H1 (cell line): ENCODE measurements around the gene CALU. TPM values are rescaled to one million over a fixed set of nuclear protein-coding genes. Genes with fewer than 3 reads are reported as not detected.

Experiments
- CTCF ChIA-PET: fragments of 300-600 bp; sonication (Branson Sonifier 250); formaldehyde crosslinking; loops from one replicate; lab custom pipeline; 2021; ENCODE audit not compliant: partially characterized antibody; lab: Charles Lee
- POLR2A ChIA-PET: fragments of 300-600 bp; sonication (Branson Sonifier 250); formaldehyde crosslinking; loops from one replicate; lab custom pipeline; 2021; ENCODE audit warnings: inconsistent platforms; ENCODE audit not compliant: partially characterized antibody; lab: Charles Lee
- DNase-seq, 2 experiments: peaks; one replicate each; pipeline versions ENCODE4 v3.0.0 to v3.0.0-alpha.2; 2010 to 2022; ENCODE audit warnings: low spot score in 2 of 2, low read depth in 1 of 2, mixed read lengths in 1 of 2
- FAIRE-seq: peaks from 2 replicates; lab custom pipeline; 2011; peaks lifted over from hg19 to GRCh38; lab: Jason Lieb, UNC
- H2AFZ ChIP-seq: 2 replicates; pipeline ENCODE4 v1.8.1; 2012; ENCODE audit warnings: low read length, inconsistent platforms
- H2AK5ac ChIP-seq: 2 replicates; pipeline ENCODE4 v1.6.1; 2013; ENCODE audit warnings: low read depth, low read length
- H2BK120ac ChIP-seq: replicated peaks from 2 replicates; pipeline ENCODE3; 2013; ENCODE audit warnings: low read depth, low read length, inconsistent platforms
- H2BK12ac ChIP-seq: 2 replicates; pipeline ENCODE4 v1.6.1; 2013; ENCODE audit warnings: low read depth, low read length
- H2BK15ac ChIP-seq: 2 replicates; pipeline ENCODE4 v1.6.1; 2013; ENCODE audit warnings: low read length
- H2BK20ac ChIP-seq: 2 replicates; pipeline ENCODE4 v1.6.1; 2013; ENCODE audit warnings: low read length
- H2BK5ac ChIP-seq: 2 replicates; pipeline ENCODE4 v1.6.1; 2013; ENCODE audit warnings: low read depth, low read length
- H3K14ac ChIP-seq: 2 replicates; pipeline ENCODE4 v1.6.1; 2013; ENCODE audit warnings: inconsistent platforms; ENCODE audit not compliant: insufficient read length
- H3K18ac ChIP-seq: 2 replicates; pipeline ENCODE4 v1.6.1; 2013; ENCODE audit warnings: low read length; ENCODE audit errors: extremely low read depth
- H3K23ac ChIP-seq: 2 replicates; pipeline ENCODE4 v1.6.1; 2013; ENCODE audit warnings: inconsistent platforms; ENCODE audit not compliant: insufficient read length
- H3K23me2 ChIP-seq: 2 replicates; pipeline ENCODE4 v1.6.1; 2013; ENCODE audit warnings: low read depth, low read length
- H3K27ac ChIP-seq: 2 replicates; pipeline ENCODE4 v1.6.1; 2011; ENCODE audit warnings: low read depth, low read length, inconsistent platforms
- H3K27me3 ChIP-seq, 4 experiments: replicated peaks in 1 of 4; 1 replicate in 1 of 4; 2 replicates in 3 of 4; pipeline versions ENCODE4 v1.6.1 to v1.8.1; 2011 to 2013; ENCODE audit warnings: low read length in 3 of 4, mild to moderate bottlenecking in 3 of 4, inconsistent platforms in 2 of 4, mixed read lengths in 2 of 4, moderate library complexity in 1 of 4; ENCODE audit not compliant: control insufficient read depth in 3 of 4, insufficient read depth in 3 of 4; ENCODE audit errors: extremely low read depth in 1 of 4
- H3K36me3 ChIP-seq, 4 experiments: 2 replicates each; pipeline versions ENCODE4 v1.6.1 to v1.8.1; 2011 to 2013; ENCODE audit warnings: mild to moderate bottlenecking in 4 of 4, low read length in 3 of 4, moderate library complexity in 2 of 4, control low read depth in 1 of 4, inconsistent platforms in 1 of 4; ENCODE audit not compliant: insufficient read depth in 4 of 4, control insufficient read depth in 2 of 4
- H3K4ac ChIP-seq: replicated peaks from 2 replicates; pipeline ENCODE3; 2013; ENCODE audit warnings: low read length, low read depth, mixed read lengths, inconsistent platforms; ENCODE audit not compliant: insufficient read length
- H3K4me1 ChIP-seq, 4 experiments: replicated peaks in 1 of 4; 1 replicate in 1 of 4; 2 replicates in 3 of 4; pipeline versions ENCODE4 v1.6.1 to v1.8.1; 2011 to 2013; ENCODE audit warnings: low read length in 3 of 4, inconsistent platforms in 2 of 4, mixed read lengths in 1 of 4; ENCODE audit not compliant: insufficient read depth in 4 of 4, control insufficient read depth in 3 of 4
- H3K4me2 ChIP-seq, 2 experiments: 2 replicates each; pipeline versions ENCODE4 v1.6.1 to v1.8.1; 2011 to 2013; ENCODE audit warnings: low read depth in 2 of 2, low read length in 2 of 2, control low read depth in 1 of 2, inconsistent platforms in 1 of 2, mild to moderate bottlenecking in 1 of 2; ENCODE audit not compliant: insufficient read depth in 1 of 2
- H3K4me3 ChIP-seq, 4 experiments: fragments of 200-600, 300-600 bp in 1 of 4; sonication (generic), shearing (Covaris generic), sonication (Bioruptor Twin) in 1 of 4; 2 replicates each; pipeline versions ENCODE4 v1.5.1 to v1.8.1; 2011 to 2016; ENCODE audit warnings: low read length in 4 of 4, low read depth in 3 of 4, control low read depth in 2 of 4, inconsistent platforms in 2 of 4, mild to moderate bottlenecking in 2 of 4, mixed read lengths in 1 of 4, moderate library complexity in 1 of 4; ENCODE audit not compliant: insufficient read depth in 2 of 4; ENCODE audit errors: extremely low read depth in 1 of 4
- H3K56ac ChIP-seq: replicated peaks from 2 replicates; pipeline ENCODE3; 2013; ENCODE audit warnings: low read depth, mild to moderate bottlenecking, mixed read lengths, low read length, inconsistent platforms; ENCODE audit not compliant: insufficient read length
- H3K79me1 ChIP-seq: 2 replicates; pipeline ENCODE4 v1.6.1; 2013; ENCODE audit warnings: low read depth, low read length, control low read depth
- H3K79me2 ChIP-seq, 2 experiments: 2 replicates each; pipeline versions ENCODE4 v1.6.1 to v1.8.1; 2012 to 2013; ENCODE audit warnings: low read length in 2 of 2, mild to moderate bottlenecking in 2 of 2, inconsistent platforms in 1 of 2; ENCODE audit not compliant: insufficient read depth in 2 of 2, control insufficient read depth in 1 of 2
- H3K9ac ChIP-seq, 4 experiments: replicated peaks in 1 of 4; 1 replicate in 1 of 4; 2 replicates in 3 of 4; pipeline versions ENCODE4 v1.6.1 to v1.8.1; 2011 to 2013; ENCODE audit warnings: low read depth in 3 of 4, low read length in 3 of 4, control low read depth in 2 of 4, mild to moderate bottlenecking in 2 of 4, moderate library complexity in 2 of 4, inconsistent platforms in 1 of 4; ENCODE audit errors: extremely low read depth in 1 of 4
- H3K9me3 ChIP-seq, 2 experiments: 2 replicates each; pipeline versions ENCODE4 v1.6.1 to v1.8.1; 2012 to 2013; ENCODE audit warnings: mild to moderate bottlenecking in 2 of 2, moderate library complexity in 2 of 2, control low read depth in 1 of 2, inconsistent platforms in 1 of 2, low read depth in 1 of 2, low read length in 1 of 2, mixed read lengths in 1 of 2; ENCODE audit not compliant: insufficient read depth in 2 of 2
- H4K20me1 ChIP-seq, 2 experiments: replicated peaks in 1 of 2; 2 replicates each; pipeline versions ENCODE3 to v1.8.1; 2011 to 2013; ENCODE audit warnings: inconsistent platforms in 2 of 2, low read length in 2 of 2, mild to moderate bottlenecking in 1 of 2; ENCODE audit not compliant: insufficient read depth in 2 of 2, control insufficient read depth in 1 of 2
- H4K5ac ChIP-seq: 2 replicates; pipeline ENCODE4 v1.6.1; 2013; ENCODE audit warnings: low read length, low read depth, mixed read lengths, inconsistent platforms; ENCODE audit not compliant: insufficient read length
- H4K8ac ChIP-seq: 2 replicates; pipeline ENCODE4 v1.8.0; 2013; ENCODE audit warnings: mild to moderate bottlenecking, moderate library complexity, low read length, inconsistent platforms; ENCODE audit not compliant: insufficient read depth; ENCODE audit errors: extremely low read depth
- H4K91ac ChIP-seq: replicated peaks from 2 replicates; pipeline ENCODE3; 2013; ENCODE audit warnings: low read length, mixed read lengths, inconsistent platforms; ENCODE audit not compliant: insufficient read length
- CHD2 ChIP-seq: IDR thresholded peaks from 2 replicates; pipeline ENCODE4 v1.6.1; 2012; ENCODE audit warnings: low read length, improper control_type of control experiment
- GABPA ChIP-seq: IDR thresholded peaks from 2 replicates; pipeline ENCODE4 v1.6.1; 2011; ENCODE audit warnings: mild to moderate bottlenecking, low read length, moderate library complexity, borderline replicate concordance; ENCODE audit not compliant: insufficient read depth
- HDAC2 ChIP-seq, 2 experiments: fragments of 300-600 bp in 1 of 2; sonication (generic) in 1 of 2; IDR thresholded peaks; 2 replicates each; pipeline ENCODE4 v1.6.1; 2011 to 2012; ENCODE audit warnings: low read depth in 2 of 2, low read length in 2 of 2, mild to moderate bottlenecking in 2 of 2, moderate library complexity in 2 of 2, borderline replicate concordance in 1 of 2, inconsistent platforms in 1 of 2
- JUND ChIP-seq: IDR thresholded peaks from 2 replicates; pipeline ENCODE4 v1.6.1; 2011; ENCODE audit warnings: mild to moderate bottlenecking, improper control_type of control experiment, low read length
- PHF8 ChIP-seq: fragments of 200-600 bp; sonication (generic); conservative IDR thresholded peaks from 2 replicates; pipeline ENCODE4 v1.7.1; 2012; ENCODE audit warnings: low read depth, mild to moderate bottlenecking, inconsistent platforms, low read length, moderate library complexity
- TEAD4 ChIP-seq: IDR thresholded peaks from 2 replicates; pipeline ENCODE4 v1.6.1; 2012; ENCODE audit warnings: low read depth, low read length, inconsistent platforms, mixed read lengths
- WGBS, 2 experiments: shearing (Covaris generic) in 1 of 2; methylation state at CpG; one replicate each; pipeline versions ENCODE4 v1.1.6 to v1.1.7; 2013 to 2015; ENCODE audit warnings: low lambda C conversion rate in 2 of 2, mixed read lengths in 2 of 2, inconsistent platforms in 1 of 2, low coverage in 1 of 2, missing lambda C conversion rate in 1 of 2; ENCODE audit not compliant: insufficient replicate concordance in 2 of 2, insufficient coverage in 1 of 2, insufficient read length in 1 of 2; ENCODE audit errors: extremely low coverage in 1 of 2, missing lambda C conversion rate in 1 of 2; 5-methylcytosine and 5-hydroxymethylcytosine counted together
- polyA plus RNA-seq, 7 experiments: library from polyadenylated mRNA; depleted of rRNA in 3 of 7; stranded (reverse) in 5 of 7; unstranded in 2 of 7; fragments of >200 nt in 5 of 7; fragments of 200-250 nt in 2 of 7; gene quantifications; 1 replicate in 5 of 7; 2 replicates in 1 of 7; 4 replicates in 1 of 7; pipeline versions ENCODE4 v1.2.1 to v1.2.3, GENCODE V29; 2011 to 2013; ENCODE audit warnings: missing spikeins in 2 of 7, mixed read lengths in 2 of 7
- total RNA-seq: library from RNA; stranded (reverse); fragmentation: NEBNext Ultra II Directional; extraction: Animal tissue kit (Norgen Biotek cat#: 25700); gene quantifications from 2 replicates; pipeline ENCODE4 v1.2.1, GENCODE V29; 2021
- TF ChIP-seq, protein P1 (sequence below): IDR thresholded peaks from 2 replicates; pipeline ENCODE4 v1.6.1; 2012; ENCODE audit warnings: inconsistent platforms

The CALU gene
- total and polyA plus RNA-seq, 2 of the 8 experiments (the other 6 are each of a cell fraction or from before 2014, with no cell fraction given) = 67.2 to 170 TPM

DNA sequence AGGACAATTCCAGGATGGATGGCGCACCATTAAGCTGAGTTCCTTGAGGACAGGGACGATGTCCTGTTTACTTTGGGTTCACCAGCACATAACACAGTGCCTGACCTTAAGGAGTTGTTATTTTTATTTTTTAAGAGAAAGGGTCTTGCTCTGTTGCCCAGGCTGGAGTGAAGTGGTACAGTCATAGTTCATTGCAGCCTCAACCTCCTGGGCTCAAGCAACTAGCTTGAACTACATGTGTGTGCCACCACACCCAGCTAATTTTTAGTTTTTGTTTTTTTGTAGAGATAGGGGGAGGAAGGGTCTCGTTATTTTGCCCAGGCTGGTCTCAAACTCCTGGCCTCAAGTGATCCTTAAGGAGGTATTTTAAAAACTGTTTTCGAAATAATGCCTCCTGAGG lies 1.7 kb upstream of the CALU start:
- Histone ChIP-seq H3K4me3 (no peak overlapping the region), H2BK15ac (no peak overlapping the region; the same call in 1 of the 2 replicates), H3K23ac (no peak overlapping the region), H3K14ac (no peak overlapping the region), H2BK12ac (0 out of 2 replicates have a peak overlapping the region, but pooled peaks have one; percentile 13), H3K9me3 (no peaks in the 10 kb centered on the region), H3K18ac (no peak overlapping the region), H2BK120ac (no peak overlapping the region), H3K9ac (no peak overlapping the region), H3K79me2 (peaks cover 29 to 33% of the 10 kb centered on the region in 2 experiments), H2AK5ac (no peak overlapping the region), H2BK5ac (no peak overlapping the region), H4K5ac (no peak overlapping the region), H3K27me3 (peaks cover 0 to 1% (median 0%) of the 10 kb centered on the region in 4 experiments; a peak in 2 of 7 replicates), H3K79me1 (no peaks in the 10 kb centered on the region; the same call in 1 of the 2 replicates), H3K4me2 (no peak overlapping the region), H4K8ac (no peak overlapping the region), H2BK20ac (no peak overlapping the region), H3K36me3 (no peaks in the 10 kb centered on the region), H4K91ac (no peak overlapping the region), H3K27ac (no peak overlapping the region), H3K23me2 (peaks cover 7% of the 10 kb centered on the region), H4K20me1 (peaks cover 12 to 20% of the 10 kb centered on the region in 2 experiments), H3K4me1 (peaks cover 0 to 5% (median 2%) of the 10 kb centered on the region in 4 experiments; a peak in 3 of 7 replicates), H3K4ac (no peak overlapping the region), H3K56ac (no peak overlapping the region), H2AFZ (no peak overlapping the region)
- no peak for DNase-seq
- POLR2A ChIA-PET = interaction anchor here (0.6 to 1.8 kb wide), 5 partner anchors 11 to 282 kb away, joined by 3 to 4 read pairs (median 3); partner anchors contain the start of gene ATP6V1F
- 78% methylated on average over 4 of the region's 4 CpGs; no CpG with 5 or more reads in 1 of the 2 experiments for WGBS, 2 experiments
- CTCF ChIA-PET = interaction anchor here (0.9 to 2.5 kb wide), 4 partner anchors 9 to 147 kb away, joined by 3 to 16 read pairs (median 4); partner anchors contain the start of gene GARIN1A
- FAIRE-seq = no peak
- no peak for TF ChIP-seq TEAD4
- TF ChIP-seq JUND = no peak
- TF ChIP-seq, protein P1, sequence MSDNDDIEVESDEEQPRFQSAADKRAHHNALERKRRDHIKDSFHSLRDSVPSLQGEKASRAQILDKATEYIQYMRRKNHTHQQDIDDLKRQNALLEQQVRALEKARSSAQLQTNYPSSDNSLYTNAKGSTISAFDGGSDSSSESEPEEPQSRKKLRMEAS = no peak
- TF ChIP-seq HDAC2 (IDR thresholded peaks at IDR 0.05; ENCODE audit: borderline replicate concordance in 1 of 2, low read depth in 2 of 2, low read length in 2 of 2) = no peak
- no peak for TF ChIP-seq PHF8
- no peak for TF ChIP-seq GABPA
- TF ChIP-seq CHD2 = no peak
